Stomach (tissue), 4 donors: Measurements from ENCODE around the gene OR52E5.

Experiments used
- CTCF ChIP-seq, 7 experiments: fragments of 450-650 bp in 4 of 7; fragments of 200-600 bp in 3 of 7; sonication (generic) in 3 of 7; IDR thresholded peaks; one replicate each; pipeline ENCODE4 v1.5.1; 2016 to 2019; ENCODE audit warnings: antibody characterized with exemption in 7 of 7, control low read depth in 2 of 7, mild to moderate bottlenecking in 1 of 7
- POLR2A ChIP-seq, 4 donors: fragments of 450-650 bp; IDR thresholded peaks; one replicate each; pipeline ENCODE4 v1.6.1; 2016; ENCODE audit warnings: antibody characterized with exemption in 4 of 4, control low read depth in 2 of 4, mild to moderate bottlenecking in 1 of 4, moderate library complexity in 1 of 4
- POLR2AphosphoS5 ChIP-seq, 3 donors: sonication (generic); formaldehyde crosslinking; IDR thresholded peaks; one replicate each; pipeline ENCODE4 v1.6.1; 2016; ENCODE audit warnings: antibody characterized with exemption in 3 of 3

- TF ChIP-seq CTCF (IDR thresholded peaks at IDR 0.05), result no peak
- TF ChIP-seq POLR2AphosphoS5 (IDR thresholded peaks at IDR 0.05), result no peak
- TF ChIP-seq POLR2A (IDR thresholded peaks at IDR 0.05), result no peak
Measured at GRCh38 chr11:5932671-5933070, 39.7 kb downstream of the OR52E5 start.
